ENCODE measurements around the gene STT3A.

DNA sequence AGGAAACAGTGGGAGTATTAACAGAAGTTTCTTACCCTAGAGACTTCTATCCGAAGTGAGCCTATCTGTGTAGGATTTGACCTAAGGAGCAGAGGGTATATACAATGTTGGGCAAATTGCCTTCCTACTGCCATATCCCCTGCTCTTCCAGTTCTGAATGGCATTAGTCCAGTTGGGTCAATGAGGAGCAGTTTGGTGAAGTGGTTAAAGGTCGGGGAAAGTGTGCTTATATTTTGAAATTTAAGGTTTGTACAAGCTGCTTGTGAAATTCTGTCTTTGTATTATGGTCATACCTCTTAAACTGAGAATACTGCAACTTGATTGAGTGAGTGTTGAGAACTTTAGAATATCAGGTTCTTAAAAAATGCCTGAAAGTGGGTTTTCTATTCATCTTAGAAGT is 21.7 kb upstream of the STT3A start:
- TF ChIP-seq, protein P1, sequence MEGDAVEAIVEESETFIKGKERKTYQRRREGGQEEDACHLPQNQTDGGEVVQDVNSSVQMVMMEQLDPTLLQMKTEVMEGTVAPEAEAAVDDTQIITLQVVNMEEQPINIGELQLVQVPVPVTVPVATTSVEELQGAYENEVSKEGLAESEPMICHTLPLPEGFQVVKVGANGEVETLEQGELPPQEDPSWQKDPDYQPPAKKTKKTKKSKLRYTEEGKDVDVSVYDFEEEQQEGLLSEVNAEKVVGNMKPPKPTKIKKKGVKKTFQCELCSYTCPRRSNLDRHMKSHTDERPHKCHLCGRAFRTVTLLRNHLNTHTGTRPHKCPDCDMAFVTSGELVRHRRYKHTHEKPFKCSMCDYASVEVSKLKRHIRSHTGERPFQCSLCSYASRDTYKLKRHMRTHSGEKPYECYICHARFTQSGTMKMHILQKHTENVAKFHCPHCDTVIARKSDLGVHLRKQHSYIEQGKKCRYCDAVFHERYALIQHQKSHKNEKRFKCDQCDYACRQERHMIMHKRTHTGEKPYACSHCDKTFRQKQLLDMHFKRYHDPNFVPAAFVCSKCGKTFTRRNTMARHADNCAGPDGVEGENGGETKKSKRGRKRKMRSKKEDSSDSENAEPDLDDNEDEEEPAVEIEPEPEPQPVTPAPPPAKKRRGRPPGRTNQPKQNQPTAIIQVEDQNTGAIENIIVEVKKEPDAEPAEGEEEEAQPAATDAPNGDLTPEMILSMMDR (IDR thresholded peaks at IDR 0.05; ENCODE audit: low read depth, low read length), result no peak
- no peak for TF ChIP-seq EZH2phosphoT487 (IDR thresholded peaks at IDR 0.05; ENCODE audit: low read depth)
